GM21723 (cell line): ENCODE data around the gene PSME3.
"Not testable (repeated sequence)": the region's sequence is repeated elsewhere in the genome, so short reads cannot be mapped to it uniquely, and the experiment has no call there.

ENCODE experiments used
- ATAC-seq: cut with Tn5 transposase; IDR thresholded peaks from one replicate; pipeline ENCODE4 v1.9.1; 2021; ENCODE audit warnings: mild to moderate bottlenecking, moderate library complexity; ENCODE audit not compliant: unreplicated experiment

PSME3 gene

GRCh38 chr17:42849451-42850181 lies 16.4 kb downstream of the PSME3 start:
- no peak for ATAC-seq

- ATAC-seq = no peak
Measured at GRCh38 chr17:42850954-42851353, 17.8 kb downstream of the PSME3 start, which contains the start of gene AOC3. AOC3 (plus strand) TSS chr17:42851199; CDS start chr17:42851344, 145 bp downstream.

GRCh38 chr17:42851371-42852240 lies 18.4 kb downstream of the PSME3 start:
- not testable (repeated sequence) for ATAC-seq

GRCh38 chr17:42852351-42852750 lies 19.2 kb downstream of the PSME3 start:
- ATAC-seq = no peak

- no peak for ATAC-seq
Measured at GRCh38 chr17:42853004-42853403, 19.8 kb downstream of the PSME3 start.

- ATAC-seq = no peak
Measured at GRCh38 chr17:42853597-42853967, 20.4 kb downstream of the PSME3 start.

GRCh38 chr17:42853968-42854790 lies 21.0 kb downstream of the PSME3 start:
- ATAC-seq = no peak

- no peak for ATAC-seq
Measured at GRCh38 chr17:42855048-42855596, 21.9 kb downstream of the PSME3 start.

- not testable (repeated sequence) for ATAC-seq
Measured at GRCh38 chr17:42856093-42856492, 22.9 kb downstream of the PSME3 start.

GRCh38 chr17:42856516-42856915 lies 23.3 kb downstream of the PSME3 start:
- ATAC-seq = not testable (repeated sequence)

- ATAC-seq = no peak
Measured at GRCh38 chr17:42857389-42857788, 24.2 kb downstream of the PSME3 start.

GRCh38 chr17:42865638-42866094 lies 32.5 kb downstream of the PSME3 start:
- no peak for ATAC-seq

GRCh38 chr17:42866216-42866615 lies 33.0 kb downstream of the PSME3 start:
- ATAC-seq = no peak

GRCh38 chr17:42866631-42867575 lies 33.7 kb downstream of the PSME3 start:
- ATAC-seq = no peak

GRCh38 chr17:42867694-42868261 lies 34.6 kb downstream of the PSME3 start:
- not testable (repeated sequence) for ATAC-seq

GRCh38 chr17:42868338-42868737 lies 35.1 kb downstream of the PSME3 start:
- ATAC-seq = no peak

GRCh38 chr17:42871647-42872046 lies 38.5 kb downstream of the PSME3 start:
- no peak for ATAC-seq

GRCh38 chr17:42872251-42872965 lies 39.2 kb downstream of the PSME3 start:
- ATAC-seq = no peak

GRCh38 chr17:42873315-42873714 lies 40.1 kb downstream of the PSME3 start:
- no peak for ATAC-seq
